Upper lobe of right lung (tissue), 1 donor: ENCODE measurements around the gene SAMD10. TPM values are rescaled to one million over a fixed set of nuclear protein-coding genes. Genes with fewer than 3 reads are reported as not detected.
A peak's percentile ranks its signal among the peaks of the same experiment; 100 is the strongest.

Experiments
- ATAC-seq: fragments of 200-7000 bp; cut with Tn5 transposase; one replicate; pipeline ENCODE4 v1.9.1; 2020; ENCODE audit warnings: mild to moderate bottlenecking, moderate library complexity
- DNase-seq: peaks from one replicate; pipeline ENCODE4 v3.0.0-alpha.2; 2020
- H3K27ac ChIP-seq: fragments of 200-600 bp; one replicate; pipeline ENCODE4 v1.8.0; 2022
- H3K27me3 ChIP-seq: fragments of 200-600 bp; one replicate; pipeline ENCODE4 v1.8.0; 2022; ENCODE audit warnings: mild to moderate bottlenecking
- H3K36me3 ChIP-seq: fragments of 200-600 bp; one replicate; pipeline ENCODE4 v1.8.0; 2022
- H3K4me1 ChIP-seq: fragments of 200-600 bp; one replicate; pipeline ENCODE4 v1.8.0; 2022
- H3K4me3 ChIP-seq: fragments of 200-600 bp; one replicate; pipeline ENCODE4 v1.8.0; 2022; ENCODE audit warnings: mild to moderate bottlenecking
- H3K9me3 ChIP-seq: fragments of 200-600 bp; one replicate; pipeline ENCODE4 v1.8.0; 2022
- intact Hi-C: fragments of 100-400 bp; cut with DNase I; formaldehyde crosslinking; loops from one replicate; pipeline ENCODE4 v1.11.0; 2022
- total RNA-seq: library from RNA; stranded (reverse); fragmentation: NEBNext Ultra II Directional; extraction: Animal tissue kit (Norgen Biotek cat#: 25700); gene quantifications from one replicate; pipeline ENCODE4 v1.2.1, GENCODE V29; 2021
- TF ChIP-seq, protein P1 (sequence below): fragments of 200-600 bp; IDR thresholded peaks from one replicate; pipeline ENCODE4 v1.8.0; 2022; ENCODE audit warnings: antibody characterized with exemption
- donor health status: DM: no; HTN: yes; CAD: no; lungs with severe emphysema.

Gene SAMD10
- total RNA-seq, 1 donor from 2014 or later: 4.3 TPM

DNA sequence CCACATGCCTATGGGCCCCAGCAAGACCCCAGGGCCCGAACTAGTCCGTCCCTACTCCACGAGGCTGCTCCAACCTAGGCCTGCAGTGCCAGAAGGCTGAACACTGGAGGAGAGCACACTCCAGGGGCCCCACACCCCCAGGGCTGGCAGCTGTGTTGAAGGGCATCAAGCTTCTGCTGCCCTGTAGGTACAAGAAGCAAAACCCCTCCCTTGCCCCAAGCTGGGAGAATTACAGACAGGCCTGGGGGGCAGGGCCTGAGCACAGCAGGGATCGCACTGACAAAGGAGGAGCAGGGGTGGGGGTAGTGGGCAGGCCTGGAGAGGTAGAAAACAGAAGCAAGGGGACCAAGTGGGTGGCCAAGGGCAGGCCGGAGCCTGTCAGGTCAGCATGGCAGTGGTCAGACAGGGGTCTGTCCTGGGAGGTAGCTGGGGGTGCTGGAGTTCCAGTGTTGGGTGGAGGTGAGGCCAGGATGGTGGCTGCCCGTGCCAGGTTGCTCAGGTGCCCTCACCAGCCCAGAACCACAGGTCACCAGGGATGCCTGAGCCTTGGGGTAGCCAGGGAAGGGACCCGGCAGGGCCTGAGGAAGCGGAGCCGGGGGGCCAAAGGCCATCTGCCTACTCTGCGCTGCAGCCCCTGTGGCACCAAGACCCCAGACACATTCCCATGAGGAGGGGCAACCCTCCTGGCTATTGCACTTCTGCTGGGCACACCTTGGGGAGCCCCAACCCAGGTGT, 20.3 kb downstream of the SAMD10 start:
- Histone ChIP-seq H3K36me3 (peaks cover 31% of the 10 kb centered on the region), H3K27ac (no peak overlapping the region)
- ATAC-seq: no peak

DNA sequence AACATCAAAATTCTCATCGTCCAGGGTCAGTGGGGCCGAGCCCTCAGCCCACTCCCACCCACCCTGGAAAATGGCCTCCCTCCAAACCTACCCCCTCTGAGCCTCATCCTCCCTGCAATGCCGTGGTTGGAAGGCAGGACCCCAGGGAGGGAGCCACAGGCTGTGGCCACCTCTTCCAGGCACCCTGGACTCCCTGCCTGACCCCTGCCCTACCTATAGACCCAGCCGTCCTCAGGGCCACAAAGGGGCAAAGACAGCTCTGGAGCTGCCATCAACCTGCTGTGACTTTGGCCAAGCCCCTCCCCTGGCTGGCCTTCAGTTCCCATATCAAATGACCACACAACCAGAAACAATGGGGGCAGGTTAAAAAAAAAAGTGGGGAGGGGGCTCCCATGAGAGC, 21.0 kb downstream of the SAMD10 start:
- no peaks in the 10 kb centered on the region for H3K27me3 ChIP-seq
- H3K4me3 ChIP-seq: no peak overlapping the region
- H3K4me1 ChIP-seq: peaks cover 33% of the 10 kb centered on the region
- ATAC-seq: no peak
- H3K9me3 ChIP-seq: no peaks in the 10 kb centered on the region
- H3K27ac ChIP-seq: no peak overlapping the region
- TF ChIP-seq, protein P1, sequence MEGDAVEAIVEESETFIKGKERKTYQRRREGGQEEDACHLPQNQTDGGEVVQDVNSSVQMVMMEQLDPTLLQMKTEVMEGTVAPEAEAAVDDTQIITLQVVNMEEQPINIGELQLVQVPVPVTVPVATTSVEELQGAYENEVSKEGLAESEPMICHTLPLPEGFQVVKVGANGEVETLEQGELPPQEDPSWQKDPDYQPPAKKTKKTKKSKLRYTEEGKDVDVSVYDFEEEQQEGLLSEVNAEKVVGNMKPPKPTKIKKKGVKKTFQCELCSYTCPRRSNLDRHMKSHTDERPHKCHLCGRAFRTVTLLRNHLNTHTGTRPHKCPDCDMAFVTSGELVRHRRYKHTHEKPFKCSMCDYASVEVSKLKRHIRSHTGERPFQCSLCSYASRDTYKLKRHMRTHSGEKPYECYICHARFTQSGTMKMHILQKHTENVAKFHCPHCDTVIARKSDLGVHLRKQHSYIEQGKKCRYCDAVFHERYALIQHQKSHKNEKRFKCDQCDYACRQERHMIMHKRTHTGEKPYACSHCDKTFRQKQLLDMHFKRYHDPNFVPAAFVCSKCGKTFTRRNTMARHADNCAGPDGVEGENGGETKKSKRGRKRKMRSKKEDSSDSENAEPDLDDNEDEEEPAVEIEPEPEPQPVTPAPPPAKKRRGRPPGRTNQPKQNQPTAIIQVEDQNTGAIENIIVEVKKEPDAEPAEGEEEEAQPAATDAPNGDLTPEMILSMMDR: no peak
- DNase-seq: no peak
- intact Hi-C loops: no loop called here
- H3K36me3 ChIP-seq: peaks cover 26% of the 10 kb centered on the region

More for the DNA sequence above, 20.3 kb downstream of the SAMD10 start:
- Histone ChIP-seq H3K27me3 (no peaks in the 10 kb centered on the region), H3K4me1 (peaks cover 27% of the 10 kb centered on the region), H3K9me3 (no peaks in the 10 kb centered on the region), H3K4me3 (no peak overlapping the region)
- TF ChIP-seq, protein P1: no peak
- intact Hi-C loops: no loop called here
- no peak for DNase-seq

DNA sequence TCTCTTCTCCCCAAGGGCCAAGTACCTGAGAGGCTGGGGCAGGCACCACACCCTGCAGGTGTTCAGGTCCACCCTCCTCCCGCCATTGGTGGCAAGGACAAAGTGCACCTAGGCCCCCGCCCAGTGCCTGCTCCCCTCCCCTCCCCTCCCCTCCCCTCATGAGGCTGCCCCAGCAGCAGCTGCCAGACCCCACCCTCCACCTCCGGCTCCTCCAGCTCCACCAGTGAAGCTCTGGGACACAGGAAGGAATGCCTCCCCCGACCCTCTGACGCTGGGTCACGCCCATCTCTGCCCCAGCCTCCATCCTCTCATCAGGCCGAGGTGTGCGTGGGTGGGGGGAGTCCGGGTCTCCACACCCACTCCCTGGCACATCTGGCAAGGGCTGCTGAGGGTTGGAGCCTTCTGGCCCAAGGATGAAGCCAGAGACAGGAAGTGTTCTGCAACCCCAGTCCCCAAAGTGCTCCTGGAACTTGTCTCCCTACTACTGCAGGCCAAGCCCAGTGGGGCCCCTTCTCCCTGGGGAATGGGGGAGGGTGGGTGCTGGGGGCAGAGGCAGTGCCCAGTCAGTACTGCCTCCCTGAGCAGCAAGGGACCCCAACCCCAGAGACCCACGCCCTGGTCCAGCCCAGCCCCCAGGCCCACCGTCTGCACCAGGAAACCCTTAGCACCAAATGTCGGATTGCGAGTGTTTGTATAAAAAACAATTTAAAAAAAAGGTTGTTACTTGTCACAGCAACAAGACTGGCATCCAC, 21.6 kb downstream of the SAMD10 start:
- Histone ChIP-seq H3K27ac (peak overlapping the region; percentile 69), H3K4me3 (no peak overlapping the region), H3K36me3 (peaks cover 21% of the 10 kb centered on the region), H3K27me3 (no peaks in the 10 kb centered on the region), H3K9me3 (no peaks in the 10 kb centered on the region), H3K4me1 (peaks cover 38% of the 10 kb centered on the region)
- intact Hi-C loops: no loop called here
- no peak for ATAC-seq
- TF ChIP-seq, protein P1: no peak
- DNase-seq: no peak

DNA sequence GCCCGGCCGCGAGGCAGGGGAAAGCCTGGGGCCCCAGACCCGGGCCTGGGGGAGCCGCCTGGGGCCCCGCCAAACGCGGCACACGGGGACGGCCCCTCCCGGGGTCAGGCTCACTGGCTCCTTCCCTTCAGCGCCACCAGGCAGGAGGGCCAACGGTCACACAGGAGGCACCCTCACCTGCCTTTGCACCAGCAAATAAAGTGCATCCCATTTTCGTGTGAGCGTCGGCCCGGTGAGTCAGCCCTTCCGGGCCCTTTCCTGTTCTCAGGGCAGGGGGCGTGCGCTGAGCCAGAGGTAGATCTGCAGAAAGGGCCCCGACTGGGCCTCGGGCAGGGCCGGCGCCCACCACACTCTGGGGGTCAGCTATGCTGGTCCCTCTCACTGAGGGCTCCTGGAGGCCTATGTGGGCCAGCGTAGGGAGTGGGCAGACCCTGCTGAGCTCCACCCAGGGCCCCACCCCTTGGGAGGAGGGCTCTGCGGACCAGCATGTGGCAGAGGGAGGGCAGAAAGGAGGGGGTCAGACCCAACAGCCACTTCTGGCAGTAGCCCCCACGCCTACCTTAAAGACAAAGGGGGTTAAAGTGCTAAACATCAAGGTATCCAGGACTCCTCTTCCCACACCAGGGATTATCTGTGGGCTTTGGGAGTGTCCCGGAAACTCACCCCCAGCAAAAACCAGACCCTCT, 22.3 kb downstream of the SAMD10 start:
- TF ChIP-seq, protein P1: peak; percentile 20
- Histone ChIP-seq H3K4me1 (peaks cover 45% of the 10 kb centered on the region), H3K9me3 (no peaks in the 10 kb centered on the region), H3K4me3 (peak overlapping the region; percentile 94), H3K36me3 (peaks cover 13% of the 10 kb centered on the region), H3K27me3 (no peaks in the 10 kb centered on the region), H3K27ac (peak overlapping the region; percentile 69)
- DNase-seq: no peak
- ATAC-seq: peak; percentile 31
- intact Hi-C loops: no loop called here

DNA sequence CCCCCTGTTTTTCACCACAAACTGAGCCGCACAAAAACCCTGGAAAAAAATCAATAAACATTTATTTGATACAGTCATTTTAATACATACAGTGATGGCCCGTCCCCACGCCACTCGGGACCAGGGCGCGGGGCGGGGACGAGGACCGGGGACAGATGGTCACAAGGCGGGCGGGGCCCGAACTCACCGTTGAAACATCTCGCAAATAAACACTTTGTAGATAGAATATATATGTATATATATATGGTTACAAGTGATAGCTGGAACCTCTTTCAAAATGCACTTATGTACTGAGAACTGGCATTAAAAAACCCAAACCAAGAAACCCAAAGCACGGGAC, 22.8 kb downstream of the SAMD10 start:
- Histone ChIP-seq H3K9me3 (no peaks in the 10 kb centered on the region), H3K4me3 (peak overlapping the region; percentile 94), H3K27me3 (no peaks in the 10 kb centered on the region), H3K27ac (peak overlapping the region; percentile 69), H3K4me1 (peaks cover 50% of the 10 kb centered on the region), H3K36me3 (peaks cover 8% of the 10 kb centered on the region)
- no peak for ATAC-seq
- TF ChIP-seq, protein P1: no peak
- DNase-seq: no peak
- intact Hi-C loops: no loop called here
